ENCODE data around the gene SMARCB1. TPM values are rescaled to one million over a fixed set of nuclear protein-coding genes. Genes with fewer than 3 reads are reported as not detected.

SMARCB1 gene
- total and polyA plus RNA-seq, 12 donors, result 41.3 to 95.5 (median 76.8) TPM

DNA sequence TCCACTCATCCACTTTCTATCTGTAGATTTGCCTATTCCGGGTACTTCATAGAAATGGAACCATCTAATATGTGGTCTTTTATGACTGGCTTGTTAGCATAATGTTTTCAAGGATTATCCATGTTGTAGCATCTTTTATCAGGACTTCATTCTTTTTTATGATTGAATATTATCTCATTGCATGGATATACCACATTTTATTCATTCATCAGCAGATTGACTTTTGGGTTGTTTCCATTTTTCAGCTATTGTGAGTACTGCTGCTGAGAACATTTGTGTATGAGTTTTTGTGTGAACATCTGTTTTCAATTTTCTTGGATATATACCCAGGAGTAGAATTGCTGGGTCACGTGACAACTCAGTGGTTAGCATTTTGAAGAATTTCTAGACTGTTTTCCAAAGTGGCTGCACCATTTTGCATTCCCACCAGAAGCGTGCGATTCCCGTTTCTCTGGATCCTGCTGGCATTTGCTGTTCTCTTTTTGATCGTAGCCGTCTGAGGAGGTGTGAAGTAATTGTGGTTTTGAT is 43.1 kb downstream of the SMARCB1 start:
- H3K36me3 ChIP-seq (replicated peaks in 1 of 2), result peaks cover 0 to 59% of the 10 kb centered on the region in 2 donors
- intact Hi-C loops (cut with DNase I), result no loop called here

DNA sequence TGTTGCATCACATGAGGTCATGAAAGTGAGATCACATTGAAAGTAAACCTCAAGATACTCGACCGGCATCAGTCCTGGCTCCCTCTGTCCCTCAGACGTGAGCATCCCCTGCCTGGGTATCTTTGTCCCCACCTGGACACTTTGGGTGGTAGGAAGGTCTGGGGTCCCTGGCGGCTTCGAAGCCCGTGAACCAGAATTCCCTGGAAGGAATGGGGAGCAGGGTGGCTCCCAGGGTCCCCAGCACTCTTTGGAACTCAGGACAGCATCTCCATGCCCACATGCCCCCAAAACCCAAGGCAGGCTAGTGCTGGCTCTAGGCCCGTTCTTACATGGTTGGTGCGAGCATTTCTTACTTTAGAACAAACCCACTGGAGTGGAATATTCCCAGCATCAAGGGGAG is 44.5 kb downstream of the SMARCB1 start:
- peaks cover 0 to 54% of the 10 kb centered on the region in 2 donors for H3K36me3 ChIP-seq (replicated peaks in 1 of 2)

More for the DNA sequence above, 43.1 kb downstream of the SMARCB1 start:
- no peak for DNase-seq
- TF ChIP-seq POLR2A (IDR thresholded peaks at IDR 0.05), result no peak
- TF ChIP-seq, protein P1, sequence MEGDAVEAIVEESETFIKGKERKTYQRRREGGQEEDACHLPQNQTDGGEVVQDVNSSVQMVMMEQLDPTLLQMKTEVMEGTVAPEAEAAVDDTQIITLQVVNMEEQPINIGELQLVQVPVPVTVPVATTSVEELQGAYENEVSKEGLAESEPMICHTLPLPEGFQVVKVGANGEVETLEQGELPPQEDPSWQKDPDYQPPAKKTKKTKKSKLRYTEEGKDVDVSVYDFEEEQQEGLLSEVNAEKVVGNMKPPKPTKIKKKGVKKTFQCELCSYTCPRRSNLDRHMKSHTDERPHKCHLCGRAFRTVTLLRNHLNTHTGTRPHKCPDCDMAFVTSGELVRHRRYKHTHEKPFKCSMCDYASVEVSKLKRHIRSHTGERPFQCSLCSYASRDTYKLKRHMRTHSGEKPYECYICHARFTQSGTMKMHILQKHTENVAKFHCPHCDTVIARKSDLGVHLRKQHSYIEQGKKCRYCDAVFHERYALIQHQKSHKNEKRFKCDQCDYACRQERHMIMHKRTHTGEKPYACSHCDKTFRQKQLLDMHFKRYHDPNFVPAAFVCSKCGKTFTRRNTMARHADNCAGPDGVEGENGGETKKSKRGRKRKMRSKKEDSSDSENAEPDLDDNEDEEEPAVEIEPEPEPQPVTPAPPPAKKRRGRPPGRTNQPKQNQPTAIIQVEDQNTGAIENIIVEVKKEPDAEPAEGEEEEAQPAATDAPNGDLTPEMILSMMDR (IDR thresholded peaks at IDR 0.05), result no peak
- H3K9me3 ChIP-seq (replicated peaks in 1 of 3), result no peaks in the 10 kb centered on the region
- no peak overlapping the region for H3K4me3 ChIP-seq
- H3K27me3 ChIP-seq, result no peaks in the 10 kb centered on the region
- WGBS, 4 donors, result 86 to 94% (median 89%) methylated on average over 7 of the region's 7 CpGs
- peaks cover 0 to 26% of the 10 kb centered on the region in 2 donors for H3K4me1 ChIP-seq (replicated peaks in 1 of 2)
- peak overlapping the region in 1 of 5 donors; percentile 45 for H3K27ac ChIP-seq

DNA sequence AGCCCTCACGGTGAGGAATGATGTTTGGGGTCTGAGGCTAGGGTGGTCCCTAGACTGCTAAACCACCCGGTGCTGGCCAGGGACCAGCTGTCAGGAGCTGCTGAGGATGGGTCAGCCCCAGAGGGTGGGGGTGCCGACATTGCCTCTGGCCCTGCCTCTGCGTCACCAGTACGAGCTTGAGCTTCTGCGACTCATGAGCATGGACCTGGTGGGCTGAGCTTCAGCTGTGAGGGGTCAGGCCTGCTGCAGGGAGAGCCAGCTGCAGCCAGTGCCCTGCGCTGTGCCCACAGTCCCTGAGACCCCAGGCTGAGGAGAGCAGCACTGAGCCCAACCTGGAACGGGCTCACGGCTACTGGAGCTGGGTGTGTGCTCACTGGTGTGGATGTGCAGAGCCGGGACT is 45.0 kb downstream of the SMARCB1 start:
- no peaks in the 10 kb centered on the region for H3K9me3 ChIP-seq (replicated peaks in 1 of 3)
- DNase-seq, result peak in 1 of 7 donors; percentile 11
- no peaks in the 10 kb centered on the region for H3K27me3 ChIP-seq
- intact Hi-C loops (cut with DNase I), result no loop called here
- no peak overlapping the region for H3K27ac ChIP-seq
- TF ChIP-seq, protein P1 (IDR thresholded peaks at IDR 0.05), result no peak
- no peak for TF ChIP-seq POLR2A (IDR thresholded peaks at IDR 0.05)
- 76 to 89% (median 79%) methylated on average over 3 to 10 of the region's 10 CpGs for WGBS, 4 donors
- no peak overlapping the region for H3K4me3 ChIP-seq
- H3K4me1 ChIP-seq (replicated peaks in 1 of 2), result peaks cover 0 to 16% of the 10 kb centered on the region in 2 donors
- peaks cover 0 to 48% of the 10 kb centered on the region in 2 donors for H3K36me3 ChIP-seq (replicated peaks in 1 of 2)

More for the DNA sequence above, 44.5 kb downstream of the SMARCB1 start:
- Histone ChIP-seq H3K27me3 (no peaks in the 10 kb centered on the region), H3K9me3 (replicated peaks in 1 of 3) (no peaks in the 10 kb centered on the region), H3K27ac (no peak overlapping the region), H3K4me1 (replicated peaks in 1 of 2) (peaks cover 0 to 20% of the 10 kb centered on the region in 2 donors), H3K4me3 (no peak overlapping the region)
- TF ChIP-seq, protein P1 (IDR thresholded peaks at IDR 0.05), result no peak
- no peak for TF ChIP-seq POLR2A (IDR thresholded peaks at IDR 0.05)
- DNase-seq, result peak in 1 of 7 donors; percentile 9
- WGBS, 4 donors, result 86 to 91% (median 90%) methylated on average over 8 of the region's 8 CpGs
- intact Hi-C loops (cut with DNase I), result no loop called here

DNA sequence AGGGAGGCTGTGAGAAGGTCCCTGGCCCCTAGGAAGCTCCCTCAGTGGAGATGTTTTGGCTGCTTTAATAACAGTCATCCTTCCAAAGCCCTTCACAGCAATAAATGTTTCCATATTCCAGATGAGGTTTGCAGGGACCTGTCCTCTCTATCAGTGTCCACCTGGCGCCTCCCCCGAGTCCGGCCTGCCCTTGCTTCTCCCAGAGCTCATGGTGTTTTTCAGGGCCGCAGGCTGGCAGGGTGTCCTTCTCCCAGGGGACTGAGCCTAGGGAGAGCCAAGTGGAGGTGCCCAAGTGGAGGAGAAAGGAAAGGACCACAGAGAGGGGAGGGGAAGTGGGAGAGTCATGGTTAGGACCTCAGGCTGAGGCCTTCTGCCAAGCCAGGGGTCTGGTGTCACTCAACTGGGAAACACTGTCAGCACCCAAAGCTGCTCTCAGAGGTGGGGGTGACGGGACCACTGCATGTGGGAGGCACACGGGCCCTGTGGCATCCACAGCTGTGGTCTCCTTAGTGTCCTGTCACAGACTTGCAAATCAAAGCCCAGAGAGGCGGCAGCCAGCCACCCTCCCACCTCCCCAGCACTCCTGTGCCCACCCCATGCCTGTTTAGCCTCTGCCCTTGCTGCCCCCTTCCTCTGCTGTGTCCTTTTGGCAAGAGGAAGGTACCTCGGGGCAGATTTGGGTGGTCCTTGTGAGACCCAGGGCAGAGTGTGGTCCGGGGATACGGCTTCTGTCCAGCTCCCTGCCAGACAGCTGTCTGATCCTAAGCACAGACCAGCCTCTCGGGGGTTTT is 45.7 kb downstream of the SMARCB1 start:
- peaks cover 0 to 42% of the 10 kb centered on the region in 2 donors for H3K36me3 ChIP-seq (replicated peaks in 1 of 2)
- intact Hi-C loops (cut with DNase I), result no loop called here
- H3K4me1 ChIP-seq (replicated peaks in 1 of 2), result peaks cover 0 to 11% of the 10 kb centered on the region in 2 donors
- no peak for TF ChIP-seq POLR2A (IDR thresholded peaks at IDR 0.05)
- TF ChIP-seq, protein P1 (IDR thresholded peaks at IDR 0.05), result no peak
- no peak overlapping the region for H3K4me3 ChIP-seq
- no peaks in the 10 kb centered on the region for H3K27me3 ChIP-seq
- no peak overlapping the region for H3K27ac ChIP-seq
- WGBS, 4 donors, result 70 to 76% (median 72%) methylated on average over 10 to 11 of the region's 11 CpGs
- DNase-seq, result peak in 2 of 7 donors; percentile 9 to 15
- no peaks in the 10 kb centered on the region for H3K9me3 ChIP-seq (replicated peaks in 1 of 3)
